HepG2 (cell line): ENCODE data around the gene SSH3. TPM values are rescaled to one million over a fixed set of nuclear protein-coding genes. Genes with fewer than 3 reads are reported as not detected.
A peak's percentile ranks its signal among the peaks of the same experiment; 100 is the strongest.

Experiments
- ASH2L ChIP-seq: fragments of 300-600, 200-600 bp; sonication (generic); IDR thresholded peaks from 2 replicates; pipeline ENCODE4 v1.7.0; 2017; ENCODE audit warnings: low read depth, mild to moderate bottlenecking, moderate library complexity, mixed read lengths, low read length; ENCODE audit not compliant: insufficient read length
- CHD4 ChIP-seq: fragments of 200-600 bp; sonication (generic); IDR thresholded peaks from 2 replicates; pipeline ENCODE4 v1.7.0; 2017; ENCODE audit warnings: mild to moderate bottlenecking, low read length, borderline replicate concordance
- CREBL2 ChIP-seq: sonication (generic); formaldehyde crosslinking; IDR thresholded peaks from 2 replicates; pipeline ENCODE4 v1.8.1; 2023; ENCODE audit warnings: missing genetic modification reagents, mild to moderate bottlenecking, borderline replicate concordance
- ETV5 ChIP-seq: IDR thresholded peaks from 2 replicates; pipeline ENCODE4 v1.6.1; 2018; ENCODE audit warnings: missing biosample characterization, missing genetic modification reagents, inconsistent platforms, borderline replicate concordance
- HMG20A ChIP-seq: IDR thresholded peaks from 2 replicates; pipeline ENCODE4 v1.6.1; 2016; ENCODE audit warnings: borderline replicate concordance
- KAT8 ChIP-seq: IDR thresholded peaks from 2 replicates; pipeline ENCODE4 v1.6.1; 2016; ENCODE audit warnings: missing genetic modification reagents, missing compliant biosample characterization
- KMT2A ChIP-seq: sonication (generic); formaldehyde crosslinking; IDR thresholded peaks from 2 replicates; pipeline ENCODE4 v1.4.0; 2020; ENCODE audit warnings: missing genetic modification reagents
- NFE2L2 ChIP-seq: fragments of 150-350 bp; IDR thresholded peaks from 2 replicates; pipeline ENCODE4 v1.6.1; 2014; ENCODE audit warnings: low read length
- PAXIP1 ChIP-seq: sonication (generic); formaldehyde crosslinking; conservative IDR thresholded peaks from 2 replicates; pipeline ENCODE4 v1.4.0; 2020; ENCODE audit warnings: mild to moderate bottlenecking, missing genetic modification reagents, moderate library complexity
- SNAPC2 ChIP-seq: sonication (generic); formaldehyde crosslinking; IDR thresholded peaks from 2 replicates; pipeline ENCODE4 v1.8.1; 2022; ENCODE audit warnings: mild to moderate bottlenecking, missing genetic modification reagents
- ZFP36 ChIP-seq: fragments of 150-350 bp; IDR thresholded peaks from 2 replicates; pipeline ENCODE4 v1.6.1; 2018; ENCODE audit warnings: borderline replicate concordance, low read length, low read depth; ENCODE audit not compliant: partially characterized antibody
- ZIK1 ChIP-seq: sonication (generic); formaldehyde crosslinking; IDR thresholded peaks from 2 replicates; pipeline ENCODE4 v1.5.0; 2020; ENCODE audit warnings: mild to moderate bottlenecking, low read depth, missing genetic modification reagents, borderline replicate concordance
- ZNF20 ChIP-seq: sonication (generic); formaldehyde crosslinking; IDR thresholded peaks from 2 replicates; pipeline ENCODE4 v1.4.0; 2020; ENCODE audit warnings: mild to moderate bottlenecking, moderate library complexity, missing genetic modification reagents
- ZNF263 ChIP-seq: sonication (generic); formaldehyde crosslinking; IDR thresholded peaks from 2 replicates; pipeline ENCODE4 v1.4.0; 2020; ENCODE audit warnings: missing genetic modification reagents
- ZNF484 ChIP-seq: sonication (generic); formaldehyde crosslinking; IDR thresholded peaks from 2 replicates; pipeline ENCODE4 v1.5.1; 2020; ENCODE audit warnings: mild to moderate bottlenecking, low read depth, missing genetic modification reagents, borderline replicate concordance
- ZNF720 ChIP-seq: sonication (generic); formaldehyde crosslinking; IDR thresholded peaks from 2 replicates; pipeline ENCODE4 v1.4.0; 2020; ENCODE audit warnings: missing genetic modification reagents
- ZNF737 ChIP-seq: sonication (generic); formaldehyde crosslinking; IDR thresholded peaks from 2 replicates; pipeline ENCODE4 v1.5.0; 2020; ENCODE audit warnings: missing genetic modification reagents, mild to moderate bottlenecking, borderline replicate concordance
- polyA plus RNA-seq, 8 experiments: library from polyadenylated mRNA; depleted of rRNA in 3 of 8; stranded (reverse) in 7 of 8; unstranded in 1 of 8; fragments of >200 nt; fragmentation: Illumina TruSeq in 4 of 8; extraction: Trizol in 4 of 8; gene quantifications; 2 replicates each; pipeline versions ENCODE4 v1.2.1 to v1.2.3, GENCODE V29; 2011 to 2016; ENCODE audit warnings: low read depth in 4 of 8, missing spikeins in 1 of 8, mixed read lengths in 1 of 8; ENCODE audit not compliant: insufficient read depth in 1 of 8
- total RNA-seq, 5 experiments: library from RNA; depleted of rRNA; stranded (reverse); fragments of >200 nt; fragmentation: Illumina TruSeq; extraction: Trizol; gene quantifications; 2 replicates each; pipeline ENCODE4 v1.2.3, GENCODE V29; 2016; ENCODE audit warnings: low read depth in 1 of 5
- TF ChIP-seq, protein P1 (sequence below): sonication (generic); formaldehyde crosslinking; IDR thresholded peaks from 2 replicates; pipeline ENCODE4 v1.4.0; 2020; ENCODE audit warnings: mild to moderate bottlenecking, low read depth, missing genetic modification reagents
- TF ChIP-seq, protein P2 (sequence below): sonication (generic); formaldehyde crosslinking; IDR thresholded peaks from 2 replicates; pipeline ENCODE4 v1.5.1; 2020; ENCODE audit warnings: missing genetic modification reagents, mild to moderate bottlenecking, borderline replicate concordance
- TF ChIP-seq, protein P3 (sequence below): sonication (generic); formaldehyde crosslinking; IDR thresholded peaks from 2 replicates; pipeline ENCODE4 v1.4.0; 2020; ENCODE audit warnings: mild to moderate bottlenecking, low read depth, missing genetic modification reagents

Gene SSH3
- total and polyA plus RNA-seq, 2 of the 13 experiments (the other 11 are each of a cell fraction or from before 2014, with no cell fraction given): 12.4 to 18.8 TPM

- TF ChIP-seq ZNF720 (CRISPR knock-in tag): no peak
- TF ChIP-seq ZFP36: no peak
- TF ChIP-seq PAXIP1 (CRISPR knock-in tag): peak; percentile 43; the same call in 1 of the 2 replicates
- peak; percentile 51; the same call in 1 of the 2 replicates for TF ChIP-seq ZNF263 (CRISPR knock-in tag)
- no peak; the same call in 1 of the 2 replicates for TF ChIP-seq HMG20A (CRISPR knock-in tag)
- no peak for TF ChIP-seq SNAPC2 (CRISPR knock-in tag)
- no peak for TF ChIP-seq CHD4
- peak; percentile 74 for TF ChIP-seq KAT8 (CRISPR knock-in tag)
- TF ChIP-seq ZNF737 (CRISPR knock-in tag): peak; percentile 25; the same call in 1 of the 2 replicates
- TF ChIP-seq, protein P1, sequence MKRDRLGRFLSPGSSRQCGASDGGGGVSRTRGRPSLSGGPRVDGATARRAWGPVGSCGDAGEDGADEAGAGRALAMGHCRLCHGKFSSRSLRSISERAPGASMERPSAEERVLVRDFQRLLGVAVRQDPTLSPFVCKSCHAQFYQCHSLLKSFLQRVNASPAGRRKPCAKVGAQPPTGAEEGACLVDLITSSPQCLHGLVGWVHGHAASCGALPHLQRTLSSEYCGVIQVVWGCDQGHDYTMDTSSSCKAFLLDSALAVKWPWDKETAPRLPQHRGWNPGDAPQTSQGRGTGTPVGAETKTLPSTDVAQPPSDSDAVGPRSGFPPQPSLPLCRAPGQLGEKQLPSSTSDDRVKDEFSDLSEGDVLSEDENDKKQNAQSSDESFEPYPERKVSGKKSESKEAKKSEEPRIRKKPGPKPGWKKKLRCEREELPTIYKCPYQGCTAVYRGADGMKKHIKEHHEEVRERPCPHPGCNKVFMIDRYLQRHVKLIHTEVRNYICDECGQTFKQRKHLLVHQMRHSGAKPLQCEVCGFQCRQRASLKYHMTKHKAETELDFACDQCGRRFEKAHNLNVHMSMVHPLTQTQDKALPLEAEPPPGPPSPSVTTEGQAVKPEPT: peak; percentile 70
- 0 out of 2 replicates have a peak, but pooled peaks have one; percentile 19 for TF ChIP-seq NFE2L2
- 0 out of 2 replicates have a peak, but pooled peaks have one; percentile 30 for TF ChIP-seq ZNF484 (CRISPR knock-in tag)
- TF ChIP-seq ZIK1 (CRISPR knock-in tag): 0 out of 2 replicates have a peak, but pooled peaks have one; percentile 15
- TF ChIP-seq, protein P2, sequence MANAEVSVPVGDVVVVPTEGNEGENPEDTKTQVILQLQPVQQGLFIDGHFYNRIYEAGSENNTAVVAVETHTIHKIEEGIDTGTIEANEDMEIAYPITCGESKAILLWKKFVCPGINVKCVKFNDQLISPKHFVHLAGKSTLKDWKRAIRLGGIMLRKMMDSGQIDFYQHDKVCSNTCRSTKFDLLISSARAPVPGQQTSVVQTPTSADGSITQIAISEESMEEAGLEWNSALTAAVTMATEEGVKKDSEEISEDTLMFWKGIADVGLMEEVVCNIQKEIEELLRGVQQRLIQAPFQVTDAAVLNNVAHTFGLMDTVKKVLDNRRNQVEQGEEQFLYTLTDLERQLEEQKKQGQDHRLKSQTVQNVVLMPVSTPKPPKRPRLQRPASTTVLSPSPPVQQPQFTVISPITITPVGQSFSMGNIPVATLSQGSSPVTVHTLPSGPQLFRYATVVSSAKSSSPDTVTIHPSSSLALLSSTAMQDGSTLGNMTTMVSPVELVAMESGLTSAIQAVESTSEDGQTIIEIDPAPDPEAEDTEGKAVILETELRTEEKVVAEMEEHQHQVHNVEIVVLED (CRISPR knock-in tag): peak; percentile 67; the same call in 1 of the 2 replicates
- TF ChIP-seq ASH2L: peak; percentile 72
- 0 out of 2 replicates have a peak, but pooled peaks have one; percentile 51 for TF ChIP-seq CREBL2 (CRISPR knock-in tag)
- peak; percentile 77; the same call in 1 of the 2 replicates for TF ChIP-seq ZNF20 (CRISPR knock-in tag)
- TF ChIP-seq, protein P3, sequence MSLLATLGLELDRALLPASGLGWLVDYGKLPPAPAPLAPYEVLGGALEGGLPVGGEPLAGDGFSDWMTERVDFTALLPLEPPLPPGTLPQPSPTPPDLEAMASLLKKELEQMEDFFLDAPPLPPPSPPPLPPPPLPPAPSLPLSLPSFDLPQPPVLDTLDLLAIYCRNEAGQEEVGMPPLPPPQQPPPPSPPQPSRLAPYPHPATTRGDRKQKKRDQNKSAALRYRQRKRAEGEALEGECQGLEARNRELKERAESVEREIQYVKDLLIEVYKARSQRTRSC (CRISPR knock-in tag): no peak
- no peak; the same call in 1 of the 2 replicates for TF ChIP-seq KMT2A (CRISPR knock-in tag)
- peak; percentile 65 for TF ChIP-seq ETV5 (CRISPR knock-in tag)
Measured at GRCh38 chr11:67317205-67317887, 14.0 kb downstream of the SSH3 start (continued).
